HG03378 (cell line): Measurements from ENCODE around the gene IQGAP1.
"Not testable (repeated sequence)": the region's sequence is repeated elsewhere in the genome, so short reads cannot be mapped to it uniquely, and the experiment has no call there.

Experiments
- ATAC-seq: cut with Tn5 transposase; IDR thresholded peaks from one replicate; pipeline ENCODE4 v1.9.1; 2021; ENCODE audit warnings: mild to moderate bottlenecking, moderate library complexity; ENCODE audit not compliant: unreplicated experiment

IQGAP1 gene, protein sequence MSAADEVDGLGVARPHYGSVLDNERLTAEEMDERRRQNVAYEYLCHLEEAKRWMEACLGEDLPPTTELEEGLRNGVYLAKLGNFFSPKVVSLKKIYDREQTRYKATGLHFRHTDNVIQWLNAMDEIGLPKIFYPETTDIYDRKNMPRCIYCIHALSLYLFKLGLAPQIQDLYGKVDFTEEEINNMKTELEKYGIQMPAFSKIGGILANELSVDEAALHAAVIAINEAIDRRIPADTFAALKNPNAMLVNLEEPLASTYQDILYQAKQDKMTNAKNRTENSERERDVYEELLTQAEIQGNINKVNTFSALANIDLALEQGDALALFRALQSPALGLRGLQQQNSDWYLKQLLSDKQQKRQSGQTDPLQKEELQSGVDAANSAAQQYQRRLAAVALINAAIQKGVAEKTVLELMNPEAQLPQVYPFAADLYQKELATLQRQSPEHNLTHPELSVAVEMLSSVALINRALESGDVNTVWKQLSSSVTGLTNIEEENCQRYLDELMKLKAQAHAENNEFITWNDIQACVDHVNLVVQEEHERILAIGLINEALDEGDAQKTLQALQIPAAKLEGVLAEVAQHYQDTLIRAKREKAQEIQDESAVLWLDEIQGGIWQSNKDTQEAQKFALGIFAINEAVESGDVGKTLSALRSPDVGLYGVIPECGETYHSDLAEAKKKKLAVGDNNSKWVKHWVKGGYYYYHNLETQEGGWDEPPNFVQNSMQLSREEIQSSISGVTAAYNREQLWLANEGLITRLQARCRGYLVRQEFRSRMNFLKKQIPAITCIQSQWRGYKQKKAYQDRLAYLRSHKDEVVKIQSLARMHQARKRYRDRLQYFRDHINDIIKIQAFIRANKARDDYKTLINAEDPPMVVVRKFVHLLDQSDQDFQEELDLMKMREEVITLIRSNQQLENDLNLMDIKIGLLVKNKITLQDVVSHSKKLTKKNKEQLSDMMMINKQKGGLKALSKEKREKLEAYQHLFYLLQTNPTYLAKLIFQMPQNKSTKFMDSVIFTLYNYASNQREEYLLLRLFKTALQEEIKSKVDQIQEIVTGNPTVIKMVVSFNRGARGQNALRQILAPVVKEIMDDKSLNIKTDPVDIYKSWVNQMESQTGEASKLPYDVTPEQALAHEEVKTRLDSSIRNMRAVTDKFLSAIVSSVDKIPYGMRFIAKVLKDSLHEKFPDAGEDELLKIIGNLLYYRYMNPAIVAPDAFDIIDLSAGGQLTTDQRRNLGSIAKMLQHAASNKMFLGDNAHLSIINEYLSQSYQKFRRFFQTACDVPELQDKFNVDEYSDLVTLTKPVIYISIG (N-terminal part only)

DNA sequence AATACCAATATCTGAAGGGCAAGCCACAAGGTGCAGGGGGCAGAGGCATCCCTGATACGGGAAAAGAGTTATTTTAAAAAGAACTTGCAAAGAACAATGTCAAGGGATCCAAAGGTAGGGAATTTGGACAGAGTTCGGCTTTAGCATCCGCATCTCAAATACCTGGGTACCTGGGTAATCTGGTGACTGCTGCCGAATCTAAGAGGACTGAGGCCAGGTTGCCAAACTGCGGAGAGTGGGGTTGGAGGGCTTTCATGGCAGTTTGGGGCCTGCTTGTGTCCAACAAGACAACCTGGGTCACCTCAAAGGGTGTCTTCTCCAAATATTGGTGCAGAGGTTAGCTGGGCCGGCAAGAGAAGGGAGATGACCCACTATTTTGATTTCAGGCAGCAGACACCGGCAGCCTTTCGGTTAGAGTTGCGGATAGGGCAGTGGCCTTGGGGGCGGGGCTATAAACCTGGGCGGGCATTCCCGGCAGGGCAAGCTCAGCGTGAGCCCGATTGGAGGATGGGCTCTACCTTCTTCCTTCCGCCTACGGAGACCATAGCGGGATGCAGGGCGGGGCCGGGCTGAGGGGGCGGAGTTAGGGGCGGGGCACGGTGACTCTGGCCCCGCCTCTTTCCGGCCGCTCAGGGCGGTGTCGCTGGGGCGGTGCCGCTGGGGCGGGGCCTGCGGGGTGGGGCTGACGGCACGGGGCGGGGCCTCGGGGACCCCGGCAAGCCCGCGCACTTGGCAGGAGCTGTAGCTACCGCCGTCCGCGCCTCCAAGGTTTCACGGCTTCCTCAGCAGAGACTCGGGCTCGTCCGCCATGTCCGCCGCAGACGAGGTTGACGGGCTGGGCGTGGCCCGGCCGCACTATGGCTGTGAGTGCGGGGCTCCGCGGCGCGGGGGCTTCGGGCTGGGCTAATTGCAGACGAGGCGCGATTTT, at the start of gene IQGAP1:
IQGAP1 (plus strand) TSS at position 709 of the 928 bp plus-strand sequence; CDS start at position 809, 100 bp downstream.
- peak; percentile 92 for ATAC-seq

DNA sequence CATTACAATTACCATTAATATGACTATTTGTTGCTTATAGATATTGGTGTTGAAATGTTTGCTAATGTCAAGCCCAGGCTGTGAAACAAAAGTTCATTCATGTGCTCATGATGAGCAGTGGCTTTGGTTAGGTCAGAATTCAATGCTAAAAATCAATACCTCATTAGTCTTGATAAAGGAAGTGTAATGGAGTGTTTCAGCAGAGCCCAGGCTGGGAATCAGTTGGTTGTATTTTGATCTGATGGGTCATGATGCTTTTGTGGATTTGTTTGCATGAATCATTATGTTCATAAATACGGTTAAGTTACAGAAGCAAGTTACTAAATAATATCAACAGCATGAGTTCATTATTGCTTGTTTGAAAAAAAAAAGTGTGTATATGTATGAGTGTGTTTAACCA, 49.5 kb upstream of the IQGAP1 start:
- no peak for ATAC-seq

DNA sequence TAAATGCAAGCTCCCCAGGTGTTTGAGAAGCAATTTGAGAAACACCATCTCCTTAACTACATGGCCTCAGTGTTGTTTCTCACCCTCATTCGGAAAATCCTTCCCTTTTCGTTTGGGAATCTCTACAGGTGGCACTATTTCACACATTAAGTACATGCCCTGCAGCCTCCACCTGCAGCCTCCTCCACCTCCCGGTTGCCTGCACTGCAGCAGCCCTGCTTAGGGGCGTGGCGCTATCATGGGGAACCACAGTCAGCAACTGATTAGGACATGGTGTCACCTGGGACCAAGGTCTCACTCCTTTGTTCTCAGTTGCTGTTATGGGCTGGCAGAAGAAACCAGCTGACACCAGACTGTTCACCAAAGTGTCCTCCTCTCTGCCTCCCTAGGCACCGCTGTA, 47.7 kb upstream of the IQGAP1 start:
- ATAC-seq, result no peak

DNA sequence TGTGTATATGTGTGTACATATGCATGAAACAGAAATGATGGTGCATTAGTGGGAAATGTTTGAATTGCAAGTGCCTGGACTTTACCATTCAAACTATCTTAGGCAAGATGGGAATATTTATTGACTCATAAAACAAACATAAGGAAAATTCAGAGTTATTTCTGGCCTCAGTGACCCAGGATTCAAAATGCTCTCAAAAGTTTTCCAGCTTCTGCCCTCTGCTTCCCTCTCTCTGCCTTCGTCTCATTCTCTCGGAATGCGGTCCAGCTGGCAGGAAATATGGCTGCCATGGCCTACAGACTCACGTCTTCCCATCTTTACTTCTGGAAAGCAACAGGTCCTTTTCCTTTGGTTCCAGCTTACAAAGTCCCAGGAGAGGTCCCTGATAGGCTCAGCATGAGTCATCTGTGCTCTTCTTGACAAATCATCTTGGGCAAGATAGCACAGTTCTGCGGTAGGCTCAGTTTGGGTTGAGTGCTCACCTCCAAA, 44.7 kb upstream of the IQGAP1 start:
- ATAC-seq, result no peak

DNA sequence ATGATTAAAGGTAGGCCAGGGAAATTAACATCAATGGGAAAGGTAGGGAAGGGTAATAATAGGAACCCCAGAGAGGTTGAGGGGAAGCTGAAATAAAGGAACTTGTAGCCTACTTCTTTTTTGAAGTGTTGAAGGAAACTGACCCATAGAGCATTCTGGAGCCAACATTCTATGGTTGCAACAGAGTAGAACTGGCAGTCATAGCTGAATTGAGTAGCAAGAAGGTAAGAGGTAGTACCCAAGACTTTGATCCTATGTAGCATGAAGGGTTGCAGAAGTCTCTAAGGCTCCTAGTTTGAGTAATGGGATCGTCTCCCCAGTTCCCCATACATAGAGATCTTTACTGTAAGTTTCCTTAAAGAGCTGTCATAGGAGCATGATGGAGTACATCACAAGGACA, 43.4 kb upstream of the IQGAP1 start:
- no peak for ATAC-seq

DNA sequence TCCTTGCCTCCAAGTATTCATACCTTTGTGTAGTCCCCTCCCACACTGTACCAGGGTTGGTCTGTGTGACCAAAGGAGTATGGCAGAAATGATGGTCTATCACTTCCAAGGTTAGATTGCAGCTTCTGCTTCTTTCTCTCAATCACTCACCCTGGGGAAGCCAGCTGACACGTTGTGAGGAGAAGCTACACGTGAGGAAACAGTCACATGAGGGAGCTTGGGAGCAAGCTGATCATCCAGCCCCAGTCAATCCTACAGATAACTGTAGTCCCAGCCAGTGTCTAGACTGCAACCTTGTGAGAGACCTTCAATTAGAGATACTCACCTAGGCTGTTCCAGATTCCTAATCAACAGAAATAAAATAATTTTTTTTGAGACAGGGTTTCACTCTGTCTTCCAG, 42.2 kb upstream of the IQGAP1 start:
- ATAC-seq, result no peak

DNA sequence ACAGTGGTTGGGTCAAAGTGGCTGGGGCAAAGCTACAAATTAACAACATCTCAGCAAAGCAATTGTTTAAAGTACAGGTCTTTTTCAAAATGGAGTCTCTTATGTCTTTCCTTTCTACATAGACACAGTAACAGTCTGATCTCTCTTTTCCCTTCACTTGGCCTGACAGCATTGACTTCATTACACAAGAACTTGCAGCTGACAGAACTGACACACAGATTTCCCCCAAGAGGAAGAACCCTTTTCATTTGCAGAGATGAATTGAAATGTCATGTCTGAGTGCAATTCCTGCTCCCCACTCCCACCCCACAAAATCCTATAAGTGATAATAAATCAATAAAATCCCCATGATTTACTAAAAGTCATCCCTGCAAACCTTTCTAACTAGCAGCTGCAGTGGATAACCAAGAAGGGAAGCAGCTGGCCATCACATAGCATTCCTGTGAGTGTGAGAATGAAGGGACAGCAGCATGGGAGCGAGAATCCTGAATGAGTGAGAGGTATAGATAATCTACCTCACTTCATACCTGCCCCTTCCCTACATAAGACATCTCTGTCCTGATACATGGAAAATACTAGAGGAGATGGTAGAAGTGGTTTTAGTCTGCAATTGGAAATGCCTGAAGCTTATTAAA, 40.5 kb upstream of the IQGAP1 start:
- ATAC-seq, result not testable (repeated sequence)

DNA sequence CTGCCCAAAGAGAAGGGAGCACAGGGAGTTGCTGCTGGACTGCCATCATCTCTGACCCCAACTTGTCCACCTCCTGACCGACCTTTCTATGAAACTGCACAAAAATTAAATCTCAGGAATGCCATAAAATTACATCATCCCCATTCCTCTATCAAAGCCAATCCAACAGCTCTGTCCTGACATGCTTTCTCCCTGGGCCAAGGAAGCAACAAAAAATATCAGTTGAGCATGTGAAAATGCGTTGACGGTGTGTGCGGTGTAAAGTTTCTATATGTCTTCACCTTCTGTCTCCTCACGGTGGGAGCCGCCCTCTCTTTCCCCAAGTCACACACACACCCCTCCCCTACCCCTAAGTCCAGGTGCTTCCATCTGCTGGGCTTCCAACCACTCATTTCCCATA, 39.6 kb upstream of the IQGAP1 start:
- no peak for ATAC-seq

DNA sequence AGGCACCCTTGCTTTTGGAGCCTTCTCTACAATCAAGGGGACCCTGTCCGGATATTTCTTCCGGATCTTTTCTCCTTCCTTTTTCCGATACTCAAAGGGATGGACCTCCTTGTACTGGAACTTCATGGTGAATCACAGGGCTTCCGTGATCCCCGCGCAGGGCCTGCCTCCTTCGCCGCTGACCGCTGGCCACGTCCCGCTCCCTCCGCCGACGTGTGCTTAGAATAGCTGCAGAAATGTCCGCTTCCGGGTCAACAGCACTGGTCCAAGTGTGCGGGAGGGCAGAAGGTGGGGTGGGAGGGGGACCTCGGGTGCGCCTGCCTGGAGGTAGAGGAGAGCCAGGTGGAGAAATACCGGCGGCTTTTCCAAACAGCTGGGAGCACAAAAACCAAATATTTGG, 39.0 kb upstream of the IQGAP1 start:
- ATAC-seq, result no peak

DNA sequence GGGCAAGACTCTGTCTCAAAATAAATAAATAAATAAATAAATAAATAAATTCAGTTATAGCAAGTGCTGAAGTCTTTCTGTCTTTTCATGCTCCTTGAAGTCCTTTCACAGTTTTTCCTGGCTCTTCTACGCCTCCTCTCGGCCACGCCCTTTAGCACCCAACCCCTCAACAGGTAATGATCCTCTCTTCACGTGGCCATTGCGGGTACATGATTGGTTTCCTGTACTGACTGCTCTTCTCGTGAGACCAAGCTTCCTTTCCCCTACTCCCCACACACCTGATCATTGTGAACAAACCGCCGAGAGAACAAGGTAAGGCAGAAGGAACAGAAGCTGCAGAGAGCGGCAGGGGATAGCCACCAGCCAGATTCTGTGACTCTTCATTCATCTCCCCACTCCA, 38.2 kb upstream of the IQGAP1 start:
- no peak for ATAC-seq

DNA sequence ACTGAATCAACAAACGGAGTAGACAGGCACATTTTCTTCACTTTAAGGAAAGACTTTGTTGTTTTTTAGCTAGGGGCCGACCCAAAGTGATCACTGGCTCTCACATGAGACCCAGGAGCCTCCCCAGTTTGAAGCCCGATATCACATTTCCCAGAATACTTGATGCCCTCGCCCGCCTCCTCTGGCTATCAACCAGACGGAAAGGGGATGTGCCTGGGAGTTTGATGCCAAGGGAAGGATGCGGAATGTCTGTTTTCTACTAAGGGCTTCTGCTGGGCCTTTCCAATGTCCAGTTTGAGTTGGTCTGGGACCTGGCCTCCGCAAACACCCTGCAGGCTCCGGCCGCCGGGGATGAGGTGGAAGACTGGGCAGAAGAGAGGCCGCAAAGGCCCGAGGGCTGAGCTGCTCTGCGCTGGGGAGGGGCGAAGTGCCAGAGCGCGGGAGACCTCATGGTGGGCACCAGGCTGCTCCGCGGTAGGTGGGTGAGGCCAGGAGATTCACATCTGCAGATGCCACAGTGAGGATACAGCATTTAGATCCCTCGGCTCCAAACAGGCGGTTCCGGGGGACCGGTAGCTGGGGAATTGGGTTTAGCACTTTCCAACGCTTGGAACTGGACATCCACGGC, 36.4 kb upstream of the IQGAP1 start:
- peak; percentile 4 for ATAC-seq

DNA sequence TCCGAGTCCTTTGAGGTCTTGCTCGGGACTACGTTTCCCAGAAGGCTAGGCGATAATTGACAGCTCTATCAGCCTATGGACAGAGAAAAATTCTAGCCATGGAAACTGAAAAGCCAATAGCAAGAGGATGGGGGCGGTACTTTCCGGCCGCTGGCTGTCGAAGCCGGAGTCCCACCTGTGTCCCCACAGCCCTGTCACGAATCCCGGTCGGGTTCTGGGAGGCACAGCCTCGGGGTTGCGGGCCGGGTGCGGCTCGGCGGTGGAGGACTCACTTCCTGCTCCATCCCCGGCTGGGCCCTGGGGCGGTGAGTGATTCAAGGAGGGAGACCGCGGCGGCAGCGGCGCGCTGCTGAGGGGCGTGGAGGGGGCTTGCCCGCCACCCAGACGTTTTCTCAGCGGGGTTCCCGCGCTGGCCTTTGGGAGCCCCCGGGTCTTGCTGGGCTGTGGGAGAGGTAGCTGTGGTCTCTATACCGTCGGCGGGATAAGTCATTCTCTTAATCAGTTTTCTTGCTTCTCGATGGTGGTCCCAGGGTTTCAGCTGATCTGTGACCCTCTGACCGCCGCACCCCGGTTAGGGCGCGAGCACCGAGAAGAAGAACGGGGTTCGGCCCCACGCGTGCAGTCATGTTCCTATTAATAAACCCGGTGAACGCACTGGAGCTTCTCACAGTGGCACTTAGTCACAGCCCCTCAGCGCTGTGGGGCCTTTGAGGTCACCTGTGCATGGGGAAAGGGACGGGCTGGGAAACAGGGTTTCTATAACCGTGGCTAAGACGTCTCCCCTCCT, 35.7 kb upstream of the IQGAP1 start, which contains the start of gene ZNF774:
ZNF774 (plus strand) TSS at position 178 of the 787 bp plus-strand sequence. CDS start 2,377 bp downstream, outside the sequence.
- ATAC-seq, result peak; percentile 96

DNA sequence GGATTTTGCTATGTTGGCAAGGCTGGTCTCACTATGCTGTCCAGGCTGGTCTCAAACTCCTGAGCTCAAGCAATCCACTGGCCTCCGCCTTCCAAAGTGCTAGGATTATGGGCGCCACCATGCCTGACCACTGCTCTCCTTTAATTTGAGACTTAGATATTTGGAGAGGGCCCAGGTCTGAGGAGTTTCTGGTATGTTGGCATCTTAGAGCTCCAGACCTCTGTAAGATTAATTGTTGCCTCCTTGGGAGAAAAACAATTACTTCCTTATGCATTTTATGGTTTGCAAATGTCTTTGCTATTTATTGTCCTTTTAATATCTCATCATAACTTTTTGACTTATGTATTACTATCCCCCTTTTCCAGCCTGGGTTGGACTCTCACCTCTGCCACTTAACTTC, 33.1 kb upstream of the IQGAP1 start:
- ATAC-seq, result no peak

DNA sequence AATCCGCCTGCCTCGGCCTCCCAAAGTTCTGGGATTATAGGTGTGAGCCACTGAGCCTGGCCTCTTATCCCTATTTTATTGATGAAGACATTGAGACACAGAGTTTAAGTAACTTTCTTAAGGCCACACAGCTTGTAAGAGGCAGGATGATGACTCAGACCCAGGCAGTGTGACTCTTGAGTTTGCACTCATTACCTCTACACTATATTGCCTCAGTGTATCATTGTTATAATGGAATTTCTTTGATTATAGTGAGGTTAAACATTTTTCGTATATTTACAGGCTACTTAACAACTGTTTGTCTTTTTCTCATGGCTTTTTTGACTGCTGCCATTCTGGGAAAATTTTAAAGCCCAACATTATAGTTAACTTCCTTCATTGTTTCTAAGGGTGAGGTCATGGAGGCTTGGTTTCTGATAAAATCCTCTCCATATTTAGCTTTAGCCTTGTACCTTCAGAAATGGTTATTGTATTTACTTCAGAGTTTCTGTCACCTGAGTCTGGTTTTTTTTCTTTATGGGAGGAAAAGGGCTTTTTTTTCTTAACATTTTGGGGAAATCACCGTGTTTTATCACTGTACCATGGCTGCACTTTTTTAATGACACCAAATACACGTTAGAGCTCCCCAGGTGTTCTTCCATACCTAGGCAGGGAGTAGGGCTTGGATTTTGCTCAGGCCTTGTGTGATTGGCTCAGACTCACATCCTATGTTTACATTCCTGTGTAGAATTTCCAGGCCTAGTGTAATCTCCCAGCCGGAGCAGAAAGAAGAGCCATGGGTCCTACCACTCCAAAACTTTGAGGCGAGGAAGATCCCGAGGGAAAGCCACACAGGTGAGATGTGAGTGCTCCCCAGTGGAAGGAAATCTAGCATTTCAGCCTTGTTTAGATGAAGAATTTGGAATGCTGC, 29.7 kb upstream of the IQGAP1 start:
- no peak for ATAC-seq

DNA sequence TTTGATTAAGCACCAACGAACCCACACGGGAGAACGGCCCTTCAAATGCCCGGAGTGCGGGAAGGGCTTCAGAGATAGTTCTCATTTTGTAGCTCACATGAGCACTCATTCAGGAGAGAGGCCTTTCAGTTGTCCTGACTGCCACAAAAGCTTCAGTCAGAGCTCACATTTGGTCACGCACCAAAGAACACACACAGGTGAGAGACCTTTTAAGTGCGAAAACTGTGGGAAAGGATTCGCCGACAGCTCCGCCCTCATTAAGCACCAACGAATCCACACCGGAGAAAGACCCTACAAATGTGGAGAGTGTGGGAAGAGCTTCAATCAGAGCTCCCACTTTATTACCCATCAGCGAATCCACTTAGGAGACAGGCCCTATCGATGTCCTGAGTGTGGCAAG, 27.3 kb upstream of the IQGAP1 start:
- ATAC-seq, result no peak

DNA sequence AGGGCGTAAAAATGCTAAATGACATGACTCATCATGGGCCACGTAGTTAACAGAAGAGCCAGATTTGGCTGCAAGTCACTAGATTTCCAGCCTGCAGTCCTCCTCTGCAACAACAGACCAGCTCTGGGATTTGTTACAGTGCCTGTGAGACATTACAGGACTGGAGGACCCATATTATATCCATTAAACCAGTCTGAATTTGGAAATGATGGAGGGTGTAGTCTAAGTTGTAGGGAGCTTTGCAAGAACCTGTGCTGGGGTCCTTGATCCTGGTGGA, 25.2 kb upstream of the IQGAP1 start:
- no peak for ATAC-seq

DNA sequence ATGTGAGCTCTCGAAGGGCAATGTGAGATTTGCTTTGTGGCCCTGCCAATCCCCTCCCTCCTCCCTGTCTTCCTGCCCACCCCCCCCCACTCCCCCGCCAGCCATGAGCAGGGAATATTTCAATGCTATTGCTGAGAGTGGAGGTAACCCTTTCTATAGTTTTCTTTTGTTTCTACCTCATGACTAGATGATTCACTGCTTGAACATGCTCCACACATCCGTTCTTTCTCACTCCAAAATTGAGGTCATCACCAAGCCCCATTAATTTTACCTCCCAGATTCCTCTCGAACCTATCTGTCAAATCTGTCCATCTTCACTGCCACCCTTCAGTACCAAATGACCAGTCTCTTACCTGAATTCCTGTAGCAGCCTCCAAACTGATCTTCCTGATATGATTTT, 23.8 kb upstream of the IQGAP1 start:
- no peak for ATAC-seq
